H1 (cell line): ENCODE measurements around the gene PKP3.

Source experiments
- ATF2 ChIP-seq: IDR thresholded peaks from 2 replicates; pipeline ENCODE4 v1.6.1; 2012; ENCODE audit warnings: low read length, inconsistent platforms
- CTCF ChIP-seq, 3 experiments: IDR thresholded peaks; 1 replicate in 2 of 3; 2 replicates in 1 of 3; pipeline versions ENCODE4 v1.5.1 to v1.6.1; 2011; ENCODE audit warnings: low read length in 3 of 3, mild to moderate bottlenecking in 3 of 3, inconsistent platforms in 2 of 3, low read depth in 1 of 3, moderate library complexity in 1 of 3; ENCODE audit not compliant: insufficient read depth in 1 of 3; ENCODE audit errors: control extremely low read depth in 1 of 3
- EGR1 ChIP-seq: IDR thresholded peaks from 2 replicates; pipeline ENCODE4 v1.6.1; 2011; ENCODE audit warnings: low read depth, low read length, borderline replicate concordance
- EP300 ChIP-seq, 2 experiments: IDR thresholded peaks; 1 replicate in 1 of 2; 2 replicates in 1 of 2; pipeline ENCODE4 v1.6.1; 2011 to 2012; ENCODE audit warnings: low read depth in 2 of 2, low read length in 2 of 2, mild to moderate bottlenecking in 2 of 2, borderline replicate concordance in 1 of 2, inconsistent platforms in 1 of 2, moderate library complexity in 1 of 2
- HDAC6 ChIP-seq: IDR thresholded peaks from one replicate; pipeline ENCODE4 v1.7.1; 2012; ENCODE audit warnings: low read depth, mild to moderate bottlenecking, inconsistent platforms, low read length, moderate library complexity
- JUN ChIP-seq: IDR thresholded peaks from 2 replicates; pipeline ENCODE4 v1.6.1; 2011; ENCODE audit warnings: low read depth, mild to moderate bottlenecking, improper control_type of control experiment, low read length
- POLR2A ChIP-seq, 2 experiments: IDR thresholded peaks; 1 replicate in 1 of 2; 2 replicates in 1 of 2; pipeline ENCODE4 v1.6.1; 2011; ENCODE audit warnings: low read depth in 2 of 2, low read length in 2 of 2, mild to moderate bottlenecking in 2 of 2; ENCODE audit errors: control extremely low read depth in 1 of 2
- RAD21 ChIP-seq, 2 experiments: IDR thresholded peaks in 1 of 2; conservative IDR thresholded peaks in 1 of 2; 2 replicates each; pipeline ENCODE4 v1.6.1; 2011; ENCODE audit warnings: low read depth in 2 of 2, low read length in 2 of 2, improper control_type of control experiment in 1 of 2, inconsistent platforms in 1 of 2, mild to moderate bottlenecking in 1 of 2, moderate library complexity in 1 of 2
- RFX5 ChIP-seq: IDR thresholded peaks from 2 replicates; pipeline ENCODE4 v1.6.1; 2011; ENCODE audit warnings: low read depth, low read length, improper control_type of control experiment, borderline replicate concordance
- SIN3A ChIP-seq, 2 experiments: IDR thresholded peaks in 1 of 2; conservative IDR thresholded peaks in 1 of 2; 2 replicates each; pipeline ENCODE4 v1.6.1; 2011 to 2012; ENCODE audit warnings: low read length in 2 of 2, improper control_type of control experiment in 1 of 2, low read depth in 1 of 2, mild to moderate bottlenecking in 1 of 2
- SP1 ChIP-seq: IDR thresholded peaks from 2 replicates; pipeline ENCODE4 v1.6.1; 2011; ENCODE audit warnings: low read depth, low read length
- TCF12 ChIP-seq: IDR thresholded peaks from 2 replicates; pipeline ENCODE4 v1.6.1; 2011; ENCODE audit warnings: low read depth, mild to moderate bottlenecking, low read length

GRCh38 chr11:377174-377865 is 16.7 kb upstream of the PKP3 start:
- no peak for TF ChIP-seq CTCF (IDR thresholded peaks at IDR 0.05; ENCODE audit: control extremely low read depth in 1 of 3, insufficient read depth in 1 of 3, low read depth in 1 of 3, low read length in 3 of 3)
- TF ChIP-seq RAD21 (IDR thresholded peaks at IDR 0.05 in 1 of 2, conservative IDR thresholded peaks at IDR 0.05 in 1 of 2; ENCODE audit: low read depth in 2 of 2, low read length in 2 of 2): no peak
- TF ChIP-seq JUN: no peak
- TF ChIP-seq POLR2A (IDR thresholded peaks at IDR 0.05; ENCODE audit: control extremely low read depth in 1 of 2, low read depth in 2 of 2, low read length in 2 of 2): no peak
- no peak for TF ChIP-seq ATF2
- no peak for TF ChIP-seq SP1
- no peak for TF ChIP-seq TCF12
- no peak for TF ChIP-seq HDAC6
- no peak for TF ChIP-seq EP300 (IDR thresholded peaks at IDR 0.05; ENCODE audit: borderline replicate concordance in 1 of 2, low read depth in 2 of 2, low read length in 2 of 2)
- TF ChIP-seq RFX5: no peak
- no peak for TF ChIP-seq SIN3A (conservative IDR thresholded peaks at IDR 0.05 in 1 of 2, IDR thresholded peaks at IDR 0.05 in 1 of 2; ENCODE audit: low read depth in 1 of 2, low read length in 2 of 2)
- TF ChIP-seq EGR1: no peak
